ENCODE measurements around the gene NUP54.
A peak's percentile ranks its signal among the peaks of the same experiment; 100 is the strongest.

NUP54 gene

DNA sequence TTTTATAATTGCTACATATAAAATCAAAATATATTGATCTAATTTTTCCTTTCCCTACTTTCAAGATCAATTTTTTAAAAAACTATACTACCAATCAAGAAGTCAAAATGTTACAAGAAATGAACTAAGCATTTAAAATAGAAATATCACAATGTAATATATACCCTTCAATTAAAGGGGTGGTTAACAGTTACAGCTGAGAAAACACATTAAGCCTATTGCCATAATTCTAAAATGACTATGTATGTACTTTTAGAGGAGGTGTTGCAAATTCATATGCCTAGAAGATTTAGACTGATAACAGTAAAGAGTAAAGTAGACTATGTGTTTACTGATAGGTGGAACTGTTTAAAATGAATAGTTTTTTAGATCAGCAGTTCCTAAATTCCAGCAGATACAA, 3.7 kb downstream of the NUP54 start:
- no peak for DNase-seq

DNA sequence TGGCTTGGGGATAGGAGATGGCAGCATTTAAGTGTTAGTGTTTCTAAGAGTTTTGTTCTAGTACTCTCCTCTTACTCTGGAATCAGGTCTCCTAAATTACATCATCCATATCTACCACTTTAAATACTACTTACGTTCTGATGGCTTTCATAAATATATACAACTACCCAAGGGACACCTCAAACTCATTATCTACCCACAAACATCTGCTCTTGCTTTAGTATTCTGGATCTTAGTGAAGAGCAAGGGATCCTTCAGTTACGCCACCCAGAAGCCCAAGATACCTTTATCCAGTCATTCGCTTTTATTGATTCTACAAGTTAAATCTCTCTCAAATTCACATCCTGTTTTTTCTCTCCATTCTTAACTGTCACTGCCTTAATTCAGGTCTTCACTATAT, 7.0 kb downstream of the NUP54 start:
- no peak for DNase-seq

DNA sequence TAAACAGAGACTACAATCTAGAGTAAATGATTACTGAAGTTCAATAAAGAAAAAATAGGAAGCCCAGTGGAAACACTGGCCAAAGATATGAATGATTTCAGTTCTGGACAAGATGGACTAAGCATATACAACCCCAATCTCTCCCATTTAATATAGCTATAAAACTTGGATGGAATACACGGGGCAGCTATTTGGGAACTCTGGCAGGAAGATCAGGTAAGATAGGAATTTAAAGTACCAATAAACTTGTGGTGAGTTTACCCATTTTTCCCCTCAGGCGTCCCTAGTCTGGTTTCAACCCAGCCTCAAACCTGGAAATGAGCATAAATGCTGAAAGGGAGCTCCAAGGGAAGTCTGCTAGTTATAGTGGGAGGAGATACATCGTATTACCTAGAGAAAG, 20.4 kb downstream of the NUP54 start:
- DNase-seq = no peak

DNA sequence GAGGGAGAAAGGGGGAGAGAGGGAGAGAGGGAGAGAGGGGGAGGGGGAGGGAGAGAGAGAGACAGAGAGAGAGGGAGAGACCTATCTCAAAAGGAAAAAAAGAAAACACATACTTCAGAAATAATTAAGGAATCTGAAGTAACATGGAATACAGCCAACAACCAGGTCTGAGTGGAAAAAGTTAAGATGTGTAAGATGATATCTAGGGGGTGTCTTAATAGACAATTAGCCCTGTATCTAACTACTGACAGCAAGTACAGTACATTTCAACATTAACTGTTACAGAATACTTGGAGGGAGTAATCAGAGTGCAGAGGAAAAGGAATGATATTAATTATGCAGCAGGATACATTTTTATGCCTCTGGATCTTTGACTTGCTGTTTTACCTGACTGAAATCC, 22.4 kb downstream of the NUP54 start:
- no peak for DNase-seq

DNA sequence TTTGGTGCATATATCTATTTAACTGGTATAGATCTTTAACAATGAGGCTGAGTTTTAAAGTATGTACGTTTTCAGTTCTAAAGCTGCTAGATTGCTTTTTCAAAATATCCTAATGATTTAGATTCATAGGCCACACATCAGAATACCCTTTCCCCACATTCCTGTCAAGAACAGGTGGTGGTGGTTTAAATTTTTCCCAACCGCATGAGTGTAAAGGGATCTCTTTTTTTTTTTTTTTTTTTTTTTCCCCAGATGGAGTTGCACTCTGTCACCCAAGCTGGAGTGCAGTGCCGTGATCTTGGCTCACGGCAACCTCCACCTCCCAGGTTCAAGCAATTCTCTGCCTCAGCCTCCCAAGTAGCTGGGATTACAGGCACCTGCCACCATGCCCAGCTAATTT, 28.0 kb downstream of the NUP54 start:
- DNase-seq = no peak

DNA sequence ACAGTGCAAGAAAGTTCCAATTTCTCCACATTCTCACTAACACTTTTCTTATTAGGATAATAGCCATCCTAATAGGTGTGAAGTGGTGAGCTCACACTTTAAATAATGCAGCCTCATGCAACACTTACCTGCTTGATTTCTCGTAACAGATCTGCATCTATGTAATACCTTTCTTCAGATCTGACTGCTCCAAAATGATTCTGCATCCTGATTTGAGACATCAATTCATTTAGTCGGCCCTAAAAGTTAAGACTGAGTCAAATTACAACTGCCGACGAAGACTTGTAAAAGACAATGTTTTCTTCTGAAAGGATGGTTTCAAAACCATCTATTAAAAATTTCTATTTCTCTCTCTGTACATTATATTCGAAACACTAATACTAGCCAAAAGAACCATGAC, 30.7 kb downstream of the NUP54 start:
- no peak for DNase-seq

DNA sequence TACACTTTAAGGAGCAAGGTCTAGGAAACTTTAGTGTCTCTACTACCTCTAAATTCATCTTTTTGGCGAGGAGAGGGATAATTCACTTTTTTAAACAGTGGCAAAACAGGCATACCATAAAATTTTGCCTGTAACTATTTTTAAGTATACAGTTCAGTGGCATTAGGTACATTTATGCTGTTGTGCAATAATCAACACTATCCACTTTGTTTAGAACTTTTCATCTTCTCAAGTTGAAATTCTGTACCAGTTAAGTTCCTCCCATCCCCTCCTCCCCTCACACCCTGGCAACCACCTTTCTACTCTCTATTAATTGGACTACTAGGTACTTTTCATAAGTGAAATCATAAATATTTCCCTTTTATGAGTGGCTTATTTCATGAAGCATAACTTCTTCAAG, 31.4 kb downstream of the NUP54 start:
- no peak for DNase-seq

DNA sequence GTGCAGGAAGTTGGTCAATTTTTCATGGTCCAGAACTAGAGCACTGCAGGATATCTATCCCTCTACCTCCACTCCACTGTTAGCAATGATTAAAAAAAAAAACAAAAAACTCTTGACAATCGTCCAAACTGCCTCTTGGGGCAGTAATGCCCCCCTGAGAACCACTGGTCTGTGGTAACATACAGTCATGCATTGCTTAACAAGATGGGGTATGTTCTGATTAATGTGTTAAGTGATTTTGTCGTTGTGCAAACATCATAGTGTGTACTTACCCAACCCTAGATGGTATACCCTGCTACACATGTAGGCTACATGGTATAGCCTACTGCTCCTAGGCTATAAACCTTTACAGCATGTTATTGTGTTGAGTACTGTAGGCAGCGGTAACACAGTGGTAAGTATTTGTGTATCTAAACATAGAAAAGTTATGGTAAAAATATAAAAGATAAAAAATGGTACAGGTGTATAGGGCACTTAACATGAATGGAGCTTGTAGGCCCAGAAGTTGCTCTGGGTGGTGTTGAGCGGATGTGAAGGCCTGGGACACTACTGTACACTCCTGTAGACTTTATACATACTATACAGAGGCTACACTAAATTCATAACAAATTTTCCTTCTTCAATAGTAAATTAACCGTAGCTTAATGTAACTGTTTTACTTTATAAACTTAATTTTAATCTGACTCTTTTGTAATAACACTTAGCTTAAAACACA, 39.6 kb downstream of the NUP54 start:
- DNase-seq = no peak

DNA sequence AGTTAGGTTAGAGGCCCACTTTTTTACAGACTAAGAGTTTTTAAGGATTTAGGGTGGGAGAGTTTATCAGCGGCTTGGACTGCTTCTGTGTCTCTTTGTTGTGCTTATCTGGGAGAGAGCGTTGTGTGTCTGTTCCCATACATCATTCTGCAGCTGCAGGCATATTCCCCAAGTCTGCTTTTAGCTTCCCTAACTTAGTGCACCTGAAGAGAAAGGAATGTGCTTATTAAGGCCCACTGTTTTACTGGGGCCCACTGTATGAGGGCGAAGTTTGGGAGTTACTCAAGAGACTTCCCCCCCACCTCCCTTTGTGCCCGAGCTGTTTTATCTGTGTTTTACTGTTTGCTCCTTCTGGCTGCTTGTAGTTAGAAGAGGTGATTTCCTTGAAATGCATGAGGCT, 41.8 kb downstream of the NUP54 start:
- DNase-seq = no peak

DNA sequence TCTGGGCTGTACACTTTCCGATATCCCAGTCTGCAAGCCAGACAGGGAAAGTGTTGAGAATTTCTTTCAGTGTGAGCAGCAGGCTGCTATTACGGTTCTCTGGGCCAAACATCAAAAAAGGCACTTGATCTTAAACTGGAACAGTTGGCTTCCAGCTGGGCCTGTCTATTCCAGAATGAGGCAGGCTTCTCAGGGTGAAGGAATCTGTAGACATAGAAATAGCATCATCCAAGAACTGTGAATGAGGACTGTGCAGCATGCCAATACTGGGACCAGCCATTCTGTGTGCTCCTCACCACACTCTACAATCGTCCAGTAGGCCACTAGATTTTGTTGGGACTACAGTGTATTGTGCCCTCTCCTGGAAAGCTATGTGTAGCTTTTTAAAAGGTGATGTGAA, 42.5 kb downstream of the NUP54 start:
- DNase-seq = no peak

DNA sequence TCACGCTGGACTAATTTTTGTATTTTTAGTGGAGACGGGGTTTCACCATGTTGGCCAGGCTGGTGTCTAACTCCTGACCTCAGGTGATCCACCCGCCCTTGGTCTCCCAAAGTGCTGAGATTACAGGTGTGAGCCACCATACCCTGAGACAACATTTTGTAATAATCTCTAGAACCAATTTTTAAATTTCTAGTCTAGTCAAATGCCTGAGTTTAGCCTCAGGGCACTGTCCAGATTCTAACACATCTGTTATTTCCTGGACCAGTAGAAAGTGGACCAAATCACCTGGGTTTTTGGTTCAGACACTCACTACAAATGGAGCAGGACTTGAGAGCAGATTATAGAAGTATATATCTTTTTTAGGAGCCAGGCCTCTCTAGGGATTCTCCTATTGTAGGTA, 52.1 kb downstream of the NUP54 start:
- no peak for DNase-seq

DNA sequence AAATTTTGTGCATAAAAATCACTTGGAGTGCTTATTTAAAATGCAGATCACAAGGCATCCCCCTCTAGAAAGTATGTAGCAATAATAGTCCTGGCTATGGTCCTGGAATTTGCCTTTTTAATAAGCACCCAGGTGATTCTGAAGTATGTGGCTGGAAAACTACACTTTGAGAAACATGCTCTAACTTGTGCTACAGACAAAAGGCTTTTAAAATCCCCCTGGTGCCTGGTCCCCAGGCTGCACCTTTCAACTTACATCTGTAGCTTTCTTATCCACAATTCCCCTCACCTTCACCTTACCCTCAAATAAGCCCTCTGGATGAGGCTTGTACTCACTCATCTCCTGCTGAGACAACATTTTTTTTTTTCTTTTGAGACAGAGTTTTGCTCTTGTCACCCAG, 52.6 kb downstream of the NUP54 start:
- DNase-seq = no peak

DNA sequence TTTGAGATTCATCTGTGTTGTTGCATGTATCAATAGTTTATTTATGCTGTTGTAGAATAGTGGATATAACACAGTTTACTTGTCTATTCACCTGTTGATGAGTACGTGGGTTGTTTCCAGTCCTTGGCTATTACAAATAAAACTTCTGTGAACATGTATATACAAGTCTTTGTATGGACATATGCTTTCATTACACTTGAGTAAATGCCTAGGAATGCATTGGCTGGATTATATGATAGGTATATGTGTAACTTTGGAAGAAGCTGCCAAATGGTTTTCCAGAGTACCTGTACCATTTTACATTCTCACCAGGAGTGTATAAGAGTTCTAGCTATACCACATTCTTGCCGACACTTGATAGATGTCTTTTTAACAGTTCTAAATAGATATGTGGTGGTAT, 57.1 kb downstream of the NUP54 start:
- no peak for DNase-seq

DNA sequence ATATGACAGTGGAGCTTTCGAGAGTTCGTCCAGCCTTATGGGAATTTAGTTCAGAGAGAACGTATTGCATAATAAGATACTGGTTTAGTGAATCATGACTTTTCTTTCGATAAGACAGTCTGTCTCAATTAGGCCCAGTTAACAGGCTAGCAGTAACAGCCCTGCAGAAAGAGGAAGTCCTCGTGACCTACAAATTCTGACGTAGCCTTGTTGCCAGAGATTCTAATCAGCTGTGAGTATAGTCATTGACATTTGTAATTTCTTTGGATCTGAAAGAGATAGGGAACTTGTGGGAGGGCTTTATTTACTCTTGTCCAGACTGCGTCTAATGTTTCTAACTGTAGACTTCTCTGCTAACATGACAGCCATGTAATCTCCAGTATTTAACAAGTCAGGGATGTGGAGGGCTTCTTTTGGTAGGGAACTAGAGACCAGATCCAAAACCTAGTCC, 57.9 kb downstream of the NUP54 start:
- no peak for DNase-seq

DNA sequence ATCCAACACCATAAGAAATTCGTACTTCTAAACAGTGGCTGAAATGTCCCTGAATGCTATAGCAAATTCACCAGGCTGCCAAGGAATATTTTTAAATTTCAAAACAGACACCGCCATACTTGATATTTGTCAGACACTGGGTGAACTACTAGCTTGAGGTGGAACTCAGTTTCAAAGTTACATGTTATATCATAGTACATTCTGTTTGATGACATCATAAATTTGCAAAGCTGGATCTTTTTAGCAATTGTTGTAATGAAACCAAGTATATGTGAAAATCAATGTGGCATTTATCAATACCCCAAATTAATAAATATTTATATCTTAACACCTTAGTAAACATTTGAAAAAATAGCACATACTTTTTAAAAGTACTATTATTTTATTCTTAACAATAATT, 59.5 kb downstream of the NUP54 start:
- no peak for DNase-seq

DNA sequence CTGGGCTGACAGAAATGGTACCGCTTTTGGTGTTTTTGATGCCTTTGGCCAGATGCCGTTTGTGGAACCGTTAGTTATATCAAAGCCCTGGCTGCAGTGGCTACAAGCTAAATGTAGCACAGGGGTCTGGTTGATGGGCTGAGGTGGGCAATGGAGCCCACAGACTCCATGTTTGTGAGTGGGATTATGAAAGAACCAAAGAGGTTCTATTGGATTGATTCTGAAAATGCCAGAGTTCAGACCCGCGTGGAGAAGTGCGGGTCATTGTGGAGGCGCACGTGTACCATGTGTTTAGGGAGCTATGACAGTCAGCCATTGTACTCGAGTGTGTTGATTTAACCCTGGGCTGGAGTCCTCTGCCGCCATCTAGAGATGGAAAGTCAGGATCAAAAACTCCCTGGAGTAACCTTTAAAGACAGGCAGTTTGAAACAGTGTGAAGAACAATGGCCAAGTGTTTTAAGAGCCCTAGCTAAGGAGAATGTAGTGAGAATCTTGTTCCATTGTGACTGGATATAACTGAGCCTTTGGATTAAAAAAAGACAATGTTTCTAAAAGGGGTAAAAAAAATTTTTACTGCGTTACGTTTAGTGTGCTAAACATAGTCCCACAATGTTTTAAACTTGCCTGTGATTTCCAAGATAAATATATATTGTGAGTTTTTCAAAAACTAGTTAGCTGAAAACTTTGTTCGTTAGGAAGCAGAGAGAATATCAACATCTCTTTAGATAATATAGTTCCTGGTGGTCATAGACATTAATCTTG, 61.0 kb downstream of the NUP54 start:
- DNase-seq = peak; percentile 55

DNA sequence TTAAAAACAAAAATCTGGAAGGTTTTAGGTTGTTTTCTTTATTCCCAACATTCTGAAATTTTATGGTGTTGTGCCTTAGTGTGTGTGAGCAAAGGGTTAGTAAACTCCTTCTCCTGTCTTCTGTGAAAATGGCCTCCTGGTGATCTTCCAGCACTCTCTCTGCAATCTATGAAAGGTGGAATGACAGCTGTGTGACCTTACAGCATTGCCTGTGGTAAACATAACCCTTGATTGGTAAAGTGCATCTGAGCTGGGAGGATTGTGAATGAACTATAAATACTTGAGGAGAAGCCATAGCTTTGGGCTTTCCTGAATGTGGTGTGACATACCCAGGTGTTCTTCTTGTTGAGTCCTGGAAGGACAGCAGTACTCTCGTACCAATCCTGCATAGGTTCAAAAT, 63.7 kb downstream of the NUP54 start:
- DNase-seq = no peak

DNA sequence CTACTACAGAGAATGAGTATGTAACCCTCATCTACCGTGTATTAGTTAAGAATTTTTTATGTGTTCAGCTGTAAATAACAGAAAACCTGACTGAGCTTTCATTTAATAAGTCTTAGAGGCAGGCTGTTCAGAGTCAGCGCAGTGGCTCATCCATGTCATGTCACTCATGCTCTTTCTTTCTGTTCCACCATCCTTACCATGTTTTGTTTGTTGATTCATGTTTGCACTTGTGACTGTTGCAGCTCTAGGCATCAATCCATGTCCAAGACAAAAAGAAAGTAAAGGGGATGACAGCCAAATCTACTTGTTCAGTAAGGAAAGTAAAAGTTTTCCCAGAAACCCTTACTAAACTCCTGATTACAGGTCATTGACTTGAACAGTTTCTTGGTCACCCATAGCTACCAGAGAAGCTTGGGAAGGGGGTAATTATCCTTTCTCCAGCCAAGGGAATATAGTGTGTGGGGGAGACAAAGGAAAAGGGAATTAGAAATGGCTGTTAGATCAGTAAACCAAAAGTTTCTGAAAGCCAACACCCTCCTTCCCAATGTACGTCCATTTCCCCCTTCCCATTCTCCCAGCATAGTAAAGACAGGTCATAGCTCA, 64.7 kb downstream of the NUP54 start:
- DNase-seq = no peak

DNA sequence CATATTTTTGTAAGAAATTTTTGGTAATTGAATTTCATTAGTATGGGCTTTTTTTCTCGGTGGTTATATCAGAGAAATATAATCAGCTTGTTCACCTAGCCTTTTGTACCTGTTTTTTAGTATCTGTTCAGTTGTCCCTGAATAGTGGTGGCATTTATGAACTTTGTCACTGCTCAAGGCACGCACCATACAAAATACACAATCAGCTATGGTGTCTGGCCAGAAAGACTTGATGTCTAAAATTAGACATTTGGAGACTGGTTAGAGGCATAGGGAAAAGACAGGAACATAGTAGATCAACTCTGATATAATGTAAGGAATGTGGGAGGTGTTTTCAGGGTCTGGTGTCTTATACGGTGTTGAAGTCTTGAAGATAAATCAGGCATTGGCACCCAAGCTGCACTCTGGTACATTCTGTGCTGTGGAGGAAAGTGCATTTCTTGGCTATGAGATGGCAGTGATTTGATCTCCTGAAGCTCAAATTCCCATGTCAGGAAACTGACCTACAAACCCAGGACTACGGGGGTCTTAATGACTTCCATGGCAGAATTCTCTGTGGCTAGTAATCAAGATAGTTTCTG, 70.1 kb downstream of the NUP54 start:
- no peak for DNase-seq

DNA sequence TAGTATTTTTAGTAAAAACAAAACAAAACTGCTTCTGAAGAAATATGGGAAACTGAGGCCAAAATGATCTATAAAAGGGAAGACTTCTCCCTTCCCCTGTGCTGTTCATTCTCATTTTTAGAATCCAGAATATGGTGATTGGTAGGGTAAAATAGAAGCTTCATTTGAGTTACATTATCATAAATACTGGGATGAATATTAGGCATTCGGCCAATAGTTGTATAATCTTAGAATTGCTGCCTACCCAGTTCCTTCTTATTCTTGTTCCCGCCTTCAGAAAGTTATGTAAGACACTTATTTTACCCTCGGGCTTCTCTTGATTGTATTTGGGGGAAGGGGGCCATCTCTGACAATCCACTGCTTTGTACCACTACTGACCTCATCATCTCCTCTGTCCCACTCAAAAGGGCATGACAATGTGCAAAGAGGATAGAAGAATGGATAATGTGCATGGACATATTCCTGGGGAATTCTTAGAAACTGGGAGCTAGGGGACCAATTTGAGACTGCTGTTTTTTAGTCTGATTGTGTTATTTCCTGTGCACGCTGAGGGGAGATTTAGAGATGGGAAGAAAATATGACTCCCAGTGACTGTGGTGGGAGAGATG, 73.1 kb downstream of the NUP54 start:
- no peak for DNase-seq

DNA sequence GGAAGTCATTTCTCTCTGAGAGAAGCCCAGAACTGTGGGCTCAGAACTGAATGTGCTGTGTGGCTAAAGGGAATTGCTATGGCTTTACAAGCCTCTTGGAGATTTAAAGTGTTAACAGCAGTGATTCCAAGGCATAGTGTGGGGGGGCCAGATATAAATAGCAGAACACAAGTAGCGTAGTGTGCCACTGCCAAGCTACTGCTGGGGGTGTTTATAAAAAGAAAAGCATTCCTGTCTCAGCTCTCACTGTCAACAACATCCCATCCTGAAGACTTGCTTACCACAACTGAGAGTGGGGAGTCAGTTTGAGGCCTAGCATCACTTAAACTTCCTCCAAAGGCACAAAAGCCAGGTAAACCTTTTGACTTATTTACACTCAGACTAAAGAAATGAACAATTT, 73.7 kb downstream of the NUP54 start, which contains the start of gene ART3:
Gene ART3 (plus strand): TSS at position 242 of the 400 bp plus-strand sequence. CDS start 1,181 bp downstream, outside the sequence.
- no peak for DNase-seq

DNA sequence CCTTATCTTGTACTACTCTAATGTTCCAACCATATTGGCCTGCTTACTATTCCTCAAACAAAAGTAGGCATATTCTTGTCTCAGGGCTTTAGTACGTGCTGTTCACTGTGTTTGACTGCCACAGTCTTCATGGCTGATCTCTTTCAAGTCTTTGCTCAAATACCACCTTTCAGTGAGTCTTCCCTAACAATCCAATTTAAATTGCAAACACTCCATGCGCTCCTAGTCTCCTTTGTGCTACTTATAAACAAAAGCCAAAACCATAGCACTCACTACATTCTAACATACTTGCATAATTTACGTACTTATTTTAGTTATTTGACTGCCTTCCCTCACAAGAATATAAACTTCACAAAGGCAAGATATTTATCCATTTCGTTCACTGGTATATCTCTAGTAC, 75.4 kb downstream of the NUP54 start:
- DNase-seq = no peak

DNA sequence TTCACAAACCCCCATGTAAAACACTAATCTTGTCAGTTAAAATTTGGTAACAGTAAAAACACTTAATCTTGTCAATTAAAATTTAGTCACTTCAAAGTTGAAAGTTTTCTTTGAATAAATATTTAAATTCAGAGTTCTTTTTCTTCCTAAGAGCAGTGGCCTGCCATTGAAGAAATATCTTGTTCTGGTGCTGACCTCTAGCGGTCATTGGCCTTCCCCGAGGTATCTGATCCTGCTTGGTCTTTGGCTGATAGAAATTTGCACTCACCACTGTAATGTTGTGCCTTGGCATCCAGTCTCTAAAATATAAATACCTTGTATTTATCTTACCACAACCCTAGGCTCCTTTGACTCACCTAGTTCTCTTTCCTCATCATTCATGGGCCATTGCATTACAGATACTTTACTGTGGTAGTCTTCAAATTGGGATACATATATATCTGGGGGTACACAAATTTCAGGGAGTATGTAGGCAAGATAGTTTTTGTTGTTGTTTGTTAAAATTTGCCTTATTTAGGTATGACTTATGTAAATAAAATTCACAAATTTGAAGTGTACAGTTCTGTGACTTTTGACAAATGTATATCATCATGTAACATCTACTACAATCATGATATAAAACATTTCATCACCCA, 80.4 kb downstream of the NUP54 start:
- DNase-seq = peak; percentile 65
